Measurements from ENCODE around the gene SPATA20.

Gene SPATA20

DNA sequence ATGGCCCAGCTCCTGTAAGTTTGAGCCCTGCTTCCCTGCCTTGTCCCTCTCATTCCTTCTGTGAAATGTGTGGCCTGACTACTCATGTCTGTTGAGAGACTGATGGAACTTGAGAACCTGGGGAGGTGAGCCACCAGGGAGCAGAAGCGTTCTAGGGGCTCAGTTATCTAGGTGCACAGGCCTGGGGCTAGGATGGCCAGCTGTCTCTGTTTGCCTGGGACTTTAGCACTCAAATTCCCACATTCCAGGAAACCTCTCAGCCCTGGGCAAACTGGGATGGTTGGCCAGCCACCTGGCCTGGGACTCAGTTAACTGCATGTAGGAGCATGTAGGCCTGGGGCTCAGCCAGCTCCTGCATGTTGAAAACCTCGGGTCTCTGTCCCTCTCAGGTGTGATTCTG, 23.8 kb upstream of the SPATA20 start:
- TF ChIP-seq TAF1 (IDR thresholded peaks at IDR 0.05; ENCODE audit: low read depth) = no peak
- TF ChIP-seq CEBPB (IDR thresholded peaks at IDR 0.05) = no peak
- TF ChIP-seq, protein P1, sequence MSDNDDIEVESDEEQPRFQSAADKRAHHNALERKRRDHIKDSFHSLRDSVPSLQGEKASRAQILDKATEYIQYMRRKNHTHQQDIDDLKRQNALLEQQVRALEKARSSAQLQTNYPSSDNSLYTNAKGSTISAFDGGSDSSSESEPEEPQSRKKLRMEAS (IDR thresholded peaks at IDR 0.05) = no peak
- TF ChIP-seq TEAD4 (IDR thresholded peaks at IDR 0.05) = peak; percentile 31; the same call in 1 of the 2 replicates
- TF ChIP-seq RAD21 (IDR thresholded peaks at IDR 0.05; ENCODE audit: low read depth) = no peak
- no peak for TF ChIP-seq CREB1 (IDR thresholded peaks at IDR 0.05; ENCODE audit: low read depth)
- TF ChIP-seq, protein P2, sequence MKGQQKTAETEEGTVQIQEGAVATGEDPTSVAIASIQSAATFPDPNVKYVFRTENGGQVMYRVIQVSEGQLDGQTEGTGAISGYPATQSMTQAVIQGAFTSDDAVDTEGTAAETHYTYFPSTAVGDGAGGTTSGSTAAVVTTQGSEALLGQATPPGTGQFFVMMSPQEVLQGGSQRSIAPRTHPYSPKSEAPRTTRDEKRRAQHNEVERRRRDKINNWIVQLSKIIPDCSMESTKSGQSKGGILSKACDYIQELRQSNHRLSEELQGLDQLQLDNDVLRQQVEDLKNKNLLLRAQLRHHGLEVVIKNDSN (IDR thresholded peaks at IDR 0.05) = no peak

GRCh38 chr17:50524838-50525237, 22.1 kb upstream of the SPATA20 start:
- TF ChIP-seq, protein P1 (IDR thresholded peaks at IDR 0.05) = no peak
- TF ChIP-seq REST (IDR thresholded peaks at IDR 0.05; ENCODE audit: low read depth) = no peak
- no peak for TF ChIP-seq TEAD4 (IDR thresholded peaks at IDR 0.05)
- TF ChIP-seq RAD21 (IDR thresholded peaks at IDR 0.05; ENCODE audit: low read depth) = no peak

- TF ChIP-seq, protein P2 (IDR thresholded peaks at IDR 0.05) = no peak
- TF ChIP-seq CEBPB (IDR thresholded peaks at IDR 0.05) (no peak), TCF12 (IDR thresholded peaks at IDR 0.05; ENCODE audit: low read depth) (peak; percentile 89), ZBTB7A (IDR thresholded peaks at IDR 0.05; ENCODE audit: low read depth) (peak; percentile 79; the same call in 1 of the 2 replicates), EGR1 (IDR thresholded peaks at IDR 0.05) (no peak), RAD21 (IDR thresholded peaks at IDR 0.05; ENCODE audit: low read depth) (peak; percentile 19; the same call in 1 of the 2 replicates), TAF1 (IDR thresholded peaks at IDR 0.05; ENCODE audit: low read depth) (no peak), CREB1 (IDR thresholded peaks at IDR 0.05; ENCODE audit: low read depth) (no peak), EP300 (IDR thresholded peaks at IDR 0.05; ENCODE audit: borderline replicate concordance) (peak; percentile 91), NFIC (IDR thresholded peaks at IDR 0.05) (peak; percentile 84), YY1 (IDR thresholded peaks at IDR 0.05; ENCODE audit: low read depth) (peak; percentile 51; the same call in 1 of the 2 replicates), REST (IDR thresholded peaks at IDR 0.05; ENCODE audit: low read depth) (no peak), TEAD4 (IDR thresholded peaks at IDR 0.05) (peak; percentile 92), FOXM1 (IDR thresholded peaks at IDR 0.05; ENCODE audit: borderline replicate concordance, low read depth) (peak; percentile 55; the same call in 1 of the 2 replicates)
- TF ChIP-seq, protein P1 (IDR thresholded peaks at IDR 0.05) = peak; percentile 33; the same call in 1 of the 2 replicates
These were observed 19.7 kb upstream of the SPATA20 start for GRCh38 chr17:50527155-50527762.

DNA sequence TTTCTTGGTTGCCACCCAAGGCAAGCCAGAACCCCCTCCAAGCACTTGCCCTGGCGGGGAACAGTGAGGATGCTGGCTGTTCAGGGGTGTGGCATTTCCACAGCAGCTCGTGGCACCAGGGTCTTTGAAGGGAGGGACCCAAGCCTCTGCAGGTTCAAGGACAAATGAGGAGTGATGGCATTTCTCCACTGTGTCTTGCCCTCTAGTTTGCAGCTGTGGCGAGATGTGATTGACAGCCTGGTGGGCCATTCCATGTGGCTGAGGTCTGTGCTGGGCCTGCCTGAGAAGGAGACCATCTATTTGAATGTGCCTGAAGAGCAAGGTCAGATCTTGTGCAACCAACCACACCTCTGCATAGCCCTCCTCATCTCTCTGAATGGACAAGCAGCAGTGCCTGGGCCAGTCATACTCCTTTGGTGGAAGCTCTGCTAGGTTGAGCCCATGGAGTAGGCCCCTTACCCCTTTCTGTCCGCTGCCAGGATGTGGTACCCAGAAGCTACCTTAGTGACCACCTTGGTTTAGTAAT, 19.0 kb upstream of the SPATA20 start:
- TF ChIP-seq CEBPB (IDR thresholded peaks at IDR 0.05) (0 out of 2 replicates have a peak, but pooled peaks have one; percentile 27), NFIC (IDR thresholded peaks at IDR 0.05) (no peak)

DNA sequence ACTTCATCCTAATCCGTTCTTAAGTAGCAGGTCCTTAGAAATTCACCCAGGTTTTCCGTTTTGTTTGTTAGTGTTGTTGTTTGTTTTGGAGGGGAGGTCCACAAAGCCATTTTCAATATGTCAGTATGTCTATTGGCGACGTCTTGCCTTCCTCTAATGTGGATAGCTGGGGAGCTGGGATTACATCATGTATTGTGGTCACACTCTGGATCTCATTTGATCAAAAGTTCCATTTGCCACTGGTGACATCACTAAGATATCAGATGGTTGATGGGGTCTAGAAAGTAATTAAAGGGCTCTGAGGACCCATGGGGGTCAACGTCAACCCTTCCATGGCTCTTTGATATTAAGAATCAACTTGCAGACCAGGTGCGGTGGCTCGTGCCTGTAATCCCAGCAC, 17.1 kb upstream of the SPATA20 start:
- TF ChIP-seq ZBTB7A (IDR thresholded peaks at IDR 0.05; ENCODE audit: low read depth) (no peak), CREB1 (IDR thresholded peaks at IDR 0.05; ENCODE audit: low read depth) (no peak), RAD21 (IDR thresholded peaks at IDR 0.05; ENCODE audit: low read depth) (no peak), YY1 (IDR thresholded peaks at IDR 0.05; ENCODE audit: low read depth) (no peak), NFIC (IDR thresholded peaks at IDR 0.05) (no peak), FOXM1 (IDR thresholded peaks at IDR 0.05; ENCODE audit: borderline replicate concordance, low read depth) (no peak), TAF1 (IDR thresholded peaks at IDR 0.05; ENCODE audit: low read depth) (no peak), CEBPB (IDR thresholded peaks at IDR 0.05) (no peak), TEAD4 (IDR thresholded peaks at IDR 0.05) (no peak), EGR1 (IDR thresholded peaks at IDR 0.05) (no peak), REST (IDR thresholded peaks at IDR 0.05; ENCODE audit: low read depth) (no peak), TCF12 (IDR thresholded peaks at IDR 0.05; ENCODE audit: low read depth) (no peak), EP300 (IDR thresholded peaks at IDR 0.05; ENCODE audit: borderline replicate concordance) (no peak)
- TF ChIP-seq, protein P2 (IDR thresholded peaks at IDR 0.05) = no peak
- TF ChIP-seq, protein P1 (IDR thresholded peaks at IDR 0.05) = no peak
